ENCODE measurements around the gene TPSB2. TPM values are rescaled to one million over a fixed set of nuclear protein-coding genes. Genes with fewer than 3 reads are reported as not detected.

Gene TPSB2
- total and polyA plus RNA-seq, 9 of the 15 experiments (the other 6 are each of a cell fraction or from before 2014, with no cell fraction given) = 0.18 TPM; not detected in 8

GRCh38 chr16:1193143-1193824 is 36.7 kb downstream of the TPSB2 start (continued):
- TF ChIP-seq BCLAF1 (IDR thresholded peaks at IDR 0.05; ENCODE audit: borderline replicate concordance in 1 of 2, control insufficient read depth in 1 of 2, low read depth in 2 of 2, low read length in 1 of 2) (no peak), CHD7 (IDR thresholded peaks at IDR 0.05; ENCODE audit: low read depth, low read length) (no peak), GATA2 (CRISPR knock-in tag; IDR thresholded peaks at IDR 0.05) (no peak), ZNF57 (CRISPR knock-in tag; IDR thresholded peaks at IDR 0.05) (no peak), HNRNPUL1 (IDR thresholded peaks at IDR 0.05; ENCODE audit: low read length) (no peak), HDAC2 (IDR thresholded peaks at IDR 0.05) (no peak), SNRNP70 (optimal IDR thresholded peaks at IDR 0.05; ENCODE audit: low read depth, low read length) (no peak), MTA3 (IDR thresholded peaks at IDR 0.05; ENCODE audit: borderline replicate concordance) (0 out of 2 replicates have a peak, but pooled peaks have one; percentile 64), RAD51 (IDR thresholded peaks at IDR 0.05; ENCODE audit: borderline replicate concordance, low read depth) (no peak), ZSCAN32 (CRISPR knock-in tag; IDR thresholded peaks at IDR 0.05) (no peak), ZFX (CRISPR knock-in tag; IDR thresholded peaks at IDR 0.05) (0 out of 2 replicates have a peak, but pooled peaks have one; percentile 16), COPS2 (conservative IDR thresholded peaks at IDR 0.05) (no peak)

Measured in K562 (cell line).